BJ (cell line): ENCODE data around the gene CUL4A. TPM values are rescaled to one million over a fixed set of nuclear protein-coding genes. Genes with fewer than 3 reads are reported as not detected.
A peak's percentile ranks its signal among the peaks of the same experiment; 100 is the strongest.

Experiments used
- CTCF ChIA-PET: fragments of 350-600 bp; formaldehyde crosslinking; extraction: SDS; loops from one replicate; lab custom pipeline; 2021; ENCODE audit warnings: antibody characterized with exemption, inconsistent platforms; lab: Yijun Ruan, JAX
- POLR2A ChIA-PET: fragments of 300-600 bp; sonication (Branson Sonifier 250); formaldehyde crosslinking; extraction: SDS; loops from one replicate; lab custom pipeline; 2021; ENCODE audit warnings: antibody characterized with exemption; lab: Charles Lee
- DNase-seq: peaks from one replicate; pipeline ENCODE4 v3.0.0-alpha.2; 2011; ENCODE audit warnings: low read depth
- H3K27me3 ChIP-seq: 2 replicates; pipeline ENCODE4 v1.6.0; 2011; ENCODE audit warnings: low read length; ENCODE audit not compliant: control insufficient read depth, insufficient read depth
- H3K36me3 ChIP-seq: 2 replicates; pipeline ENCODE4 v1.5.1; 2011; ENCODE audit warnings: low read length; ENCODE audit not compliant: control insufficient read depth, insufficient read depth
- H3K4me3 ChIP-seq: 2 replicates; pipeline ENCODE4 v1.5.1; 2011; ENCODE audit warnings: low read depth, mild to moderate bottlenecking, control low read depth, low read length
- polyA plus RNA-seq: library from polyadenylated mRNA; depleted of rRNA; stranded (reverse); fragments of >200 nt; gene quantifications from 2 replicates; pipeline ENCODE4 v1.2.3, GENCODE V29; 2011
- TF ChIP-seq, protein P1 (sequence below): IDR thresholded peaks from 2 replicates; pipeline ENCODE4 v1.5.1; 2011; ENCODE audit warnings: low read depth, mild to moderate bottlenecking, control low read depth, inconsistent platforms, low read length, moderate library complexity; ENCODE audit not compliant: insufficient read depth

Gene CUL4A
- polyA plus RNA-seq, 1 experiment, result 67.1 TPM

DNA sequence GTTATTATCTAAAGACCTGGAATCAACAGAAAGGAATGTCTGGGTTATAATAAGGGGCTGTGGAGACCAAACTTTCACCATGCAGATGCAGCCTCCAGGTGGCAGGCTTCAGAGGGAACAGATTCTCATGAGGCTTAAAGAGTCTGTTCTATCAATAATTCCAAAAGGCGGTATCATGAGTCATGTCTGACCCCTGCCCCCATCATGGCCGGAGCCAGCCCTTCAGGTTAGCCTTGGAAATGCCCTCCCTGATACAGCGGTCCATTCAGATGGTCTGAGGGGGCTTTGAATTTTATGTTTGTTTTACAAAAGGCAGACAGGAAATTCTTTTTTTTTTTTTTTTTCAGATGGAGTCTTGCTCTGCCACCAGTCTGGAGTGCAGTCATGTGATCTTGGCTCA, 66.0 kb downstream of the CUL4A start:
- POLR2A ChIA-PET, result no interaction called here
- CTCF ChIA-PET, result interaction anchor here (0.6 to 1.8 kb wide), 4 partner anchors 14 to 119 kb away, joined by 4 to 6 read pairs (median 5); no protein-coding TSS in a partner anchor
- Histone ChIP-seq H3K27me3 (no peaks in the 10 kb centered on the region), H3K4me3 (no peak overlapping the region), H3K36me3 (no peaks in the 10 kb centered on the region)
- DNase-seq, result no peak
- TF ChIP-seq, protein P1, sequence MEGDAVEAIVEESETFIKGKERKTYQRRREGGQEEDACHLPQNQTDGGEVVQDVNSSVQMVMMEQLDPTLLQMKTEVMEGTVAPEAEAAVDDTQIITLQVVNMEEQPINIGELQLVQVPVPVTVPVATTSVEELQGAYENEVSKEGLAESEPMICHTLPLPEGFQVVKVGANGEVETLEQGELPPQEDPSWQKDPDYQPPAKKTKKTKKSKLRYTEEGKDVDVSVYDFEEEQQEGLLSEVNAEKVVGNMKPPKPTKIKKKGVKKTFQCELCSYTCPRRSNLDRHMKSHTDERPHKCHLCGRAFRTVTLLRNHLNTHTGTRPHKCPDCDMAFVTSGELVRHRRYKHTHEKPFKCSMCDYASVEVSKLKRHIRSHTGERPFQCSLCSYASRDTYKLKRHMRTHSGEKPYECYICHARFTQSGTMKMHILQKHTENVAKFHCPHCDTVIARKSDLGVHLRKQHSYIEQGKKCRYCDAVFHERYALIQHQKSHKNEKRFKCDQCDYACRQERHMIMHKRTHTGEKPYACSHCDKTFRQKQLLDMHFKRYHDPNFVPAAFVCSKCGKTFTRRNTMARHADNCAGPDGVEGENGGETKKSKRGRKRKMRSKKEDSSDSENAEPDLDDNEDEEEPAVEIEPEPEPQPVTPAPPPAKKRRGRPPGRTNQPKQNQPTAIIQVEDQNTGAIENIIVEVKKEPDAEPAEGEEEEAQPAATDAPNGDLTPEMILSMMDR, result peak; percentile 62

DNA sequence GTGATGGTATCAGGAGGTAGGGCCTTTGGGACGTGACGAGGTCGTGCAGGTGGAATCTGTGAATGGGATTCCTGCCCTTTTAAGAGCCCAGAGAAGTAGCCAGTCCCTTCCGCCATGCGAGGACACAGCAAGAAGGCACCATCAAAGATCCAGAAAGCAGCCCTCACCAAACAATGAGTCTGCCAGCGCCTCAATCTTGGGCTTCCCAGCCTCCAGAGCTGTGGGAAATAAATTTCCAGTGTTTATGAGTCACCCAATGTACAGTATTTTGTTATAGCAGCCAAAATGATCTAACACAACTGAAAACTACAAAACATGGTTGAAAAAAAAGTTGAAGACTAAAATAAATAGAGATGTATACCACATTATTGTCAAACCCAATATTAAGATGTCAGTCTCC, 70.7 kb downstream of the CUL4A start:
- no peaks in the 10 kb centered on the region for H3K27me3 ChIP-seq
- no peak overlapping the region for H3K4me3 ChIP-seq
- no peaks in the 10 kb centered on the region for H3K36me3 ChIP-seq
- CTCF ChIA-PET, result no interaction called here
- POLR2A ChIA-PET, result no interaction called here
- TF ChIP-seq, protein P1, result no peak
- DNase-seq, result no peak

DNA sequence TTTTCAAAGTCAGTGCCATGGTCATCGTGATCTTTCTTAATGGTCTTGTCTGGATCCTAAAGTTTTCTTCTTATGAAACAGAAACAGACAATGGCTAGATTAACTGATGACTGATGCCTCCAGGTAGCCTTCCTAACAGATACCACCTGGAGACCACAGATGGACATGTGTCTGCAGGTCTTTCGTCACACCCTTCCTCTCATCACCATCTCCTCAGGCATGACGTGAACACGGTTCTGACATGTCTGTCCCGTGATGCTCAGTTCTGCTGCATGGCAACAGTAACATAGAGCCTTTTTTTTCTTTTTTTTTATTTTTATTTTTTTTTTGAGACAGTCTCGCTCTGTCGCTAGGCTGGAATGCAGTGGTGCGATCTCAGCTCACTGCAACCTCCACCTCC, 74.5 kb downstream of the CUL4A start:
- no peaks in the 10 kb centered on the region for H3K27me3 ChIP-seq
- no peak for DNase-seq
- TF ChIP-seq, protein P1, result no peak
- ChIA-PET CTCF (no interaction called here), POLR2A (no interaction called here)
- no peaks in the 10 kb centered on the region for H3K36me3 ChIP-seq
- no peak overlapping the region for H3K4me3 ChIP-seq

DNA sequence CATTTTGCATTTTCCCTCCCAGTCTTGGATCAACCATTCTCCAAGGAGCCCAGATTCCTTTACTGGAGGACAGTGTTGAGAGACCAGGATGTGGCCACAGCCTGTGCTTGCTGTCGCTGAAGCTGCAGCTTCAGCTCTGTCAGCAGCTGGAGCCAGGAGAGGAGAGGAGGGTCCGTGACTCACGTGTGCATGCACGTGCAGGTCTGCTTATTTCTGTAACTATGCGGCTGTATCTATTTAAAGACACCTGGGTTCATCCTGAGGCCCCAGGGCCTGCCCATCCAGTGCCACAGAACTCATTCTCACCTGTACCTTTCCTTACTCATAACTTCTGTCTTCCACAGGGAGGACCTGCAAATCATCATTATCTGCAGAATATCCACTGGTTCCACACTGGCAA, 79.5 kb downstream of the CUL4A start:
- Histone ChIP-seq H3K36me3 (no peaks in the 10 kb centered on the region), H3K4me3 (no peak overlapping the region), H3K27me3 (peaks cover 3% of the 10 kb centered on the region; the same call in 1 of the 2 replicates)
- ChIA-PET CTCF (interaction anchor here (0.9 kb wide), 1 partner anchor 13 kb away, joined by 4 read pairs; no protein-coding TSS in a partner anchor), POLR2A (no interaction called here)
- no peak for DNase-seq
- TF ChIP-seq, protein P1, result no peak

DNA sequence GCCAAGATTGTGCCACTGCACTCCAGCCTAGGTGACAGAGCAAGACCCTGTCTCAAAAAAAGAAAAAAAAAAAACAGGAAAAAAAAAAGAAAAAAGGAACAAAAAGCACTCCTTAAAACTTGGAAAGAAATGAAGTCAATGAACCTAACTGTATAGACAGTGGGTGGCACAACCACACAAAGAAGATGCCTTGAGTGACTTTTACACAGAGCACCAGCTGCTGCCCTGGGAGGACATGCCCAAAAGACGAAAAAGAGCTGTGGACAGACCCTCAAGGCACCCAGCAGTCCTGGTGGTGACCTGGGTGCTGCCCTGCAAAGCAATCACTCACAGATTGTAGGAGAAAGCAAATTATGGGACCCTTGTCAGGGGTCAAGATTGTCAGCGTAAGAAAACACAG, 81.7 kb downstream of the CUL4A start:
- H3K36me3 ChIP-seq, result no peaks in the 10 kb centered on the region
- no peak overlapping the region for H3K4me3 ChIP-seq
- peaks cover 3% of the 10 kb centered on the region; the same call in 1 of the 2 replicates for H3K27me3 ChIP-seq
- ChIA-PET CTCF (interaction anchor here (0.6 to 1.1 kb wide), 2 partner anchors 9 to 104 kb away, joined by 3 to 6 read pairs; no protein-coding TSS in a partner anchor), POLR2A (no interaction called here)
- no peak for DNase-seq
- TF ChIP-seq, protein P1, result no peak
